H1 (cell line): ENCODE measurements around the gene CXCL16.

Source experiments
- EZH2 ChIP-seq: fragments of 200-600 bp; sonication (generic); IDR thresholded peaks from 2 replicates; pipeline ENCODE4 v1.7.1; 2012; ENCODE audit warnings: low read depth, mild to moderate bottlenecking, moderate library complexity, low read length, inconsistent platforms; ENCODE audit not compliant: severe bottlenecking
- POLR2AphosphoS5 ChIP-seq: IDR thresholded peaks from 2 replicates; pipeline ENCODE4 v1.6.1; 2011; ENCODE audit warnings: low read depth, low read length
- SP4 ChIP-seq: IDR thresholded peaks from 2 replicates; pipeline ENCODE4 v1.6.1; 2012; ENCODE audit warnings: low read length, inconsistent platforms
- TAF7 ChIP-seq: optimal IDR thresholded peaks from 2 replicates; pipeline ENCODE3; 2011; ENCODE audit warnings: low read depth, mild to moderate bottlenecking, inconsistent platforms, low read length, moderate library complexity, borderline replicate concordance
- TF ChIP-seq, protein P1 (sequence below), 3 experiments: IDR thresholded peaks; 1 replicate in 2 of 3; 2 replicates in 1 of 3; pipeline versions ENCODE4 v1.5.1 to v1.6.1; 2011; ENCODE audit warnings: low read length in 3 of 3, mild to moderate bottlenecking in 3 of 3, inconsistent platforms in 2 of 3, low read depth in 1 of 3, moderate library complexity in 1 of 3; ENCODE audit not compliant: insufficient read depth in 1 of 3; ENCODE audit errors: control extremely low read depth in 1 of 3

GRCh38 chr17:4693416-4693815, 46.3 kb downstream of the CXCL16 start:
- TF ChIP-seq, protein P1, sequence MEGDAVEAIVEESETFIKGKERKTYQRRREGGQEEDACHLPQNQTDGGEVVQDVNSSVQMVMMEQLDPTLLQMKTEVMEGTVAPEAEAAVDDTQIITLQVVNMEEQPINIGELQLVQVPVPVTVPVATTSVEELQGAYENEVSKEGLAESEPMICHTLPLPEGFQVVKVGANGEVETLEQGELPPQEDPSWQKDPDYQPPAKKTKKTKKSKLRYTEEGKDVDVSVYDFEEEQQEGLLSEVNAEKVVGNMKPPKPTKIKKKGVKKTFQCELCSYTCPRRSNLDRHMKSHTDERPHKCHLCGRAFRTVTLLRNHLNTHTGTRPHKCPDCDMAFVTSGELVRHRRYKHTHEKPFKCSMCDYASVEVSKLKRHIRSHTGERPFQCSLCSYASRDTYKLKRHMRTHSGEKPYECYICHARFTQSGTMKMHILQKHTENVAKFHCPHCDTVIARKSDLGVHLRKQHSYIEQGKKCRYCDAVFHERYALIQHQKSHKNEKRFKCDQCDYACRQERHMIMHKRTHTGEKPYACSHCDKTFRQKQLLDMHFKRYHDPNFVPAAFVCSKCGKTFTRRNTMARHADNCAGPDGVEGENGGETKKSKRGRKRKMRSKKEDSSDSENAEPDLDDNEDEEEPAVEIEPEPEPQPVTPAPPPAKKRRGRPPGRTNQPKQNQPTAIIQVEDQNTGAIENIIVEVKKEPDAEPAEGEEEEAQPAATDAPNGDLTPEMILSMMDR (IDR thresholded peaks at IDR 0.05; ENCODE audit: control extremely low read depth in 1 of 3, insufficient read depth in 1 of 3, low read depth in 1 of 3, low read length in 3 of 3): no peak
- no peak for TF ChIP-seq EZH2
- no peak for TF ChIP-seq POLR2AphosphoS5
- no peak for TF ChIP-seq TAF7
- no peak for TF ChIP-seq SP4
